Naive thymus-derived CD4-positive, alpha-beta T cell (primary cell): ENCODE data around the gene TESK1. TPM values are rescaled to one million over a fixed set of nuclear protein-coding genes. Genes with fewer than 3 reads are reported as not detected.
"Not testable (repeated sequence)": the region's sequence is repeated elsewhere in the genome, so short reads cannot be mapped to it uniquely, and the experiment has no call there.

Experiments
- ATAC-seq: fragments of 150-1000 bp; cut with Tn5 transposase; 2 replicates; pipeline ENCODE4 v1.10.0; 2021; ENCODE audit warnings: mild to moderate bottlenecking, moderate library complexity
- CTCF ChIA-PET: fragments of 350-600 bp; sonication (Branson Sonifier 250); formaldehyde crosslinking; loops from one replicate; lab custom pipeline; 2021; ENCODE audit warnings: antibody characterized with exemption; lab: Charles Lee
- POLR2A ChIA-PET: fragments of 350-600 bp; sonication (Branson Sonifier 250); formaldehyde crosslinking; loops from one replicate; lab custom pipeline; 2021; ENCODE audit warnings: antibody characterized with exemption, inconsistent platforms; lab: Charles Lee
- DNase-seq, 9 donors: peaks; one replicate each; pipeline versions ENCODE4 v3.0.0 to v3.0.0-alpha.2; 2020 to 2022; ENCODE audit warnings: mixed read lengths in 1 of 9
- H3K27ac ChIP-seq: one replicate; pipeline ENCODE4 v1.7.0; 2013; ENCODE audit warnings: mild to moderate bottlenecking, low read depth, low read length, moderate library complexity
- H3K27me3 ChIP-seq, 2 donors: one replicate each; pipeline ENCODE4 v1.7.0; 2013; ENCODE audit warnings: low read length in 2 of 2, mild to moderate bottlenecking in 2 of 2, moderate library complexity in 2 of 2; ENCODE audit not compliant: control insufficient read depth in 2 of 2, insufficient read depth in 2 of 2
- H3K36me3 ChIP-seq, 3 experiments: 1 replicate in 2 of 3; 2 replicates in 1 of 3; pipeline ENCODE4 v1.7.0; 2013; ENCODE audit warnings: low read length in 3 of 3, mild to moderate bottlenecking in 3 of 3, moderate library complexity in 1 of 3; ENCODE audit not compliant: insufficient read depth in 3 of 3, control insufficient read depth in 2 of 3
- H3K4me1 ChIP-seq, 2 donors: one replicate each; pipeline ENCODE4 v1.7.0; 2013; ENCODE audit warnings: low read length in 2 of 2, mild to moderate bottlenecking in 2 of 2, moderate library complexity in 1 of 2; ENCODE audit not compliant: control insufficient read depth in 2 of 2, insufficient read depth in 2 of 2
- H3K4me3 ChIP-seq: 2 replicates; pipeline ENCODE4 v1.7.0; 2013; ENCODE audit warnings: mild to moderate bottlenecking, low read length
- H3K9me3 ChIP-seq, 3 experiments: 1 replicate in 2 of 3; 2 replicates in 1 of 3; pipeline ENCODE4 v1.7.0; 2013; ENCODE audit warnings: low read length in 3 of 3; ENCODE audit not compliant: control insufficient read depth in 2 of 3
- H3K27ac Mint-ChIP-seq, 9 donors: one replicate each; pipeline ENCODE4 v1.8.0; 2020 to 2022; ENCODE audit warnings: mixed read lengths in 9 of 9, mild to moderate bottlenecking in 8 of 9, moderate library complexity in 5 of 9, inconsistent platforms in 2 of 9
- H3K27me3 Mint-ChIP-seq, 5 donors: one replicate each; pipeline ENCODE4 v1.8.0; 2021 to 2022; ENCODE audit warnings: mixed read lengths in 5 of 5, mild to moderate bottlenecking in 1 of 5
- H3K36me3 Mint-ChIP-seq, 5 donors: one replicate each; pipeline ENCODE4 v1.8.0; 2020 to 2022; ENCODE audit warnings: mixed read lengths in 5 of 5, mild to moderate bottlenecking in 3 of 5, inconsistent platforms in 1 of 5
- H3K4me1 Mint-ChIP-seq, 7 donors: one replicate each; pipeline ENCODE4 v1.8.0; 2020 to 2022; ENCODE audit warnings: mixed read lengths in 7 of 7, mild to moderate bottlenecking in 3 of 7, inconsistent platforms in 1 of 7
- H3K4me3 Mint-ChIP-seq, 10 donors: one replicate each; pipeline ENCODE4 v1.8.0; 2020 to 2022; ENCODE audit warnings: mild to moderate bottlenecking in 10 of 10, mixed read lengths in 10 of 10, moderate library complexity in 6 of 10, inconsistent platforms in 2 of 10
- H3K9me3 Mint-ChIP-seq, 11 donors: one replicate each; pipeline ENCODE4 v1.8.0; 2020 to 2022; ENCODE audit warnings: mixed read lengths in 11 of 11, mild to moderate bottlenecking in 4 of 11, inconsistent platforms in 1 of 11, moderate library complexity in 1 of 11
- intact Hi-C, 2 donors: fragments of 100-400 bp; cut with micrococcal nuclease; formaldehyde crosslinking; loops; one replicate each; pipeline ENCODE4 v1.15.1; 2023
- polyA plus RNA-seq, 2 donors: library from polyadenylated mRNA; unstranded; fragments of 300-500 nt; fragmentation: Illumina TruSeq; gene quantifications; one replicate each; pipeline ENCODE4 v1.2.3, GENCODE V29; 2021
- total RNA-seq, 6 experiments: library from RNA in 5 of 6; stranded (reverse) in 5 of 6; gene quantifications; 1 replicate in 5 of 6; 2 replicates in 1 of 6; pipeline ENCODE4 v1.2.3 and lab custom pipeline; 2021 to 2026

The TESK1 gene
- total and polyA plus RNA-seq, 7 experiments from 2014 or later, result 3.5 to 45.5 (median 32.9) TPM

GRCh38 chr9:35636135-35636876, 31.2 kb downstream of the TESK1 start:
- peaks cover 19 to 35% of the 10 kb centered on the region in 2 donors for H3K4me1 ChIP-seq
- POLR2A ChIA-PET, result interaction anchor here (1.0 to 1.4 kb wide), 3 partner anchors 17 to 54 kb away, joined by 3 to 5 read pairs (median 3); partner anchors contain the start of gene TPM2
- H3K4me1 Mint-ChIP-seq, result peaks cover 38 to 64% (median 53%) of the 10 kb centered on the region in 7 donors

GRCh38 chr9:35636877-35637246, 31.8 kb downstream of the TESK1 start:
- peaks cover 43 to 69% (median 57%) of the 10 kb centered on the region in 7 donors for H3K4me1 Mint-ChIP-seq
- H3K27ac Mint-ChIP-seq, result peak overlapping the region in 3 of 9 donors; percentile 21 to 90 (median 75)
- H3K9me3 Mint-ChIP-seq, H3K27ac ChIP-seq, intact Hi-C loops, DNase-seq, CTCF ChIA-PET, H3K36me3 ChIP-seq, H3K27me3 Mint-ChIP-seq, ATAC-seq, H3K9me3 ChIP-seq, H3K27me3 ChIP-seq, H3K4me3 ChIP-seq: not testable (repeated sequence)
- POLR2A ChIA-PET, result interaction anchor here (1.2 kb wide), 1 partner anchor 17 kb away, joined by 5 read pairs; no protein-coding TSS in a partner anchor
- peaks cover 3 to 28% (median 8%) of the 10 kb centered on the region in 5 donors for H3K36me3 Mint-ChIP-seq
- peak overlapping the region in 3 of 10 donors; percentile 16 to 40 (median 20) for H3K4me3 Mint-ChIP-seq
- H3K4me1 ChIP-seq, result peaks cover 19 to 35% of the 10 kb centered on the region in 2 donors

More at GRCh38 chr9:35636135-35636876, 31.2 kb downstream of the TESK1 start:
- ATAC-seq (peak; percentile 49), DNase-seq (no peak)
- intact Hi-C loops, result no loop called here
- H3K27me3 ChIP-seq, result no peaks in the 10 kb centered on the region
- H3K4me3 Mint-ChIP-seq, result peak overlapping the region in 2 of 10 donors; percentile 20 to 37
- H3K36me3 Mint-ChIP-seq, result peaks cover 3 to 23% (median 8%) of the 10 kb centered on the region in 5 donors
- peak overlapping the region in 6 of 9 donors; percentile 21 to 90 (median 62) for H3K27ac Mint-ChIP-seq
- H3K27me3 Mint-ChIP-seq, result no peaks in the 10 kb centered on the region
- H3K27ac ChIP-seq, result no peak overlapping the region
- no peaks in the 10 kb centered on the region for H3K36me3 ChIP-seq
- no peak overlapping the region for H3K4me3 ChIP-seq
- CTCF ChIA-PET, result interaction anchor here (1.2 kb wide), 1 partner anchor 22 kb away, joined by 3 read pairs; the partner anchor contains the start of gene CCDC107
- H3K9me3 ChIP-seq, result no peaks in the 10 kb centered on the region
- H3K9me3 Mint-ChIP-seq, result peaks cover 0 to 5% (median 0%) of the 10 kb centered on the region in 11 donors

- Mint-ChIP-seq H3K36me3 (peaks cover 3 to 32% (median 8%) of the 10 kb centered on the region in 5 donors), H3K4me3 (peak overlapping the region in 7 of 10 donors; percentile 7 to 65 (median 55)), H3K27ac (peak overlapping the region; percentile 66 to 92 (median 85)), H3K4me1 (peaks cover 43 to 69% (median 59%) of the 10 kb centered on the region in 7 donors)
- DNase-seq, H3K4me3 ChIP-seq, H3K27me3 Mint-ChIP-seq, H3K36me3 ChIP-seq, H3K9me3 ChIP-seq, CTCF ChIA-PET, intact Hi-C loops, H3K9me3 Mint-ChIP-seq, H3K27me3 ChIP-seq, ATAC-seq: not testable (repeated sequence)
- POLR2A ChIA-PET, result interaction anchor here (0.5 kb wide), 1 partner anchor 9 kb away, joined by 3 read pairs; no protein-coding TSS in a partner anchor
- peak overlapping the region; percentile 57 for H3K27ac ChIP-seq
- peaks cover 19 to 35% of the 10 kb centered on the region in 2 donors for H3K4me1 ChIP-seq
Observed at GRCh38 chr9:35637427-35637955, 32.4 kb downstream of the TESK1 start.

GRCh38 chr9:35638751-35639150, 33.7 kb downstream of the TESK1 start:
- CTCF ChIA-PET, result interaction anchor here (0.8 to 1.5 kb wide), 4 partner anchors 16 to 27 kb away, joined by 3 to 5 read pairs (median 4); partner anchors contain the start of genes CCDC107 and RMRP
- H3K4me1 ChIP-seq, result peaks cover 19 to 35% of the 10 kb centered on the region in 2 donors
- peak overlapping the region; percentile 66 to 90 (median 85) for H3K27ac Mint-ChIP-seq

GRCh38 chr9:35639225-35639624, 34.2 kb downstream of the TESK1 start:
- H3K36me3 ChIP-seq, intact Hi-C loops, H3K9me3 Mint-ChIP-seq, H3K9me3 ChIP-seq, DNase-seq, H3K27me3 Mint-ChIP-seq, H3K4me3 ChIP-seq, H3K27me3 ChIP-seq: not testable (repeated sequence)
- ChIA-PET POLR2A (interaction anchor here (1.0 to 2.5 kb wide), 4 partner anchors 8 to 66 kb away, joined by 3 to 14 read pairs (median 5); partner anchors contain the start of genes CCDC107, RMRP and SIT1), CTCF (interaction anchor here (1.4 to 1.6 kb wide), 4 partner anchors 16 to 28 kb away, joined by 3 to 6 read pairs (median 4); no protein-coding TSS in a partner anchor)
- H3K27ac Mint-ChIP-seq, result peak overlapping the region; percentile 23 to 91 (median 85)
- Histone ChIP-seq H3K27ac (peak overlapping the region; percentile 61), H3K4me1 (peaks cover 19 to 35% of the 10 kb centered on the region in 2 donors)
- peaks cover 3 to 37% (median 8%) of the 10 kb centered on the region in 5 donors for H3K36me3 Mint-ChIP-seq
- peaks cover 48 to 78% (median 71%) of the 10 kb centered on the region in 7 donors for H3K4me1 Mint-ChIP-seq
- H3K4me3 Mint-ChIP-seq, result peak overlapping the region in 8 of 10 donors; percentile 37 to 75 (median 63)
- peak; percentile 37 for ATAC-seq

More at GRCh38 chr9:35638751-35639150, 33.7 kb downstream of the TESK1 start:
- not testable (repeated sequence) for H3K9me3 ChIP-seq, H3K27me3 ChIP-seq, H3K4me3 ChIP-seq, H3K36me3 ChIP-seq, H3K9me3 Mint-ChIP-seq, H3K27me3 Mint-ChIP-seq
- Mint-ChIP-seq H3K4me1 (peaks cover 47 to 77% (median 70%) of the 10 kb centered on the region in 7 donors), H3K4me3 (peak overlapping the region; percentile 15 to 70 (median 56)), H3K36me3 (peaks cover 3 to 37% (median 8%) of the 10 kb centered on the region in 5 donors)
- peak; percentile 69 for ATAC-seq
- POLR2A ChIA-PET, result interaction anchor here (1.0 to 2.5 kb wide), 4 partner anchors 8 to 66 kb away, joined by 3 to 14 read pairs (median 5); partner anchors contain the start of genes CCDC107, RMRP and SIT1
- peak overlapping the region; percentile 61 for H3K27ac ChIP-seq
- peak in 5 of 9 donors; percentile 35 to 59 (median 48) for DNase-seq
- intact Hi-C loops, result loop anchor here in 1 of 2 donors (1.0 kb wide), 1 partner anchor 8 kb away; no protein-coding TSS in a partner anchor

DNA sequence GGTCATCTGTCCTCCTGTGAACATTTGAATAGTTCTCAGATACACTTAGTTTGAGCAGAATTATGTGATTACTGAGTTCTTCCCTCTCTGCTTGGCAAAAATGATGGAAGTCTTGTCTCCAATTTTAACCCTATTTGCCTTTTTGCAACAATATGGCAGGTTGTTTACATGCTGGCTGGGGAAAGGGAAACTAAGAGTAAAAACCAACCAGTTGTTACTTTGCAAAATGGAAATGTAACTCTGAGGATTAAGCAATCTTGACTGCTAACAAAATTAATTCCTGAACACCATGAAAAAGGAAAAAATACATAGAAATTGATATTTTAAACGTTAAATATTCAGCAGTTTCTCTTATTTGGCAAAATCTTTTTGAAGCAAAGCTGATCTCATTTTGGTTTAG, 34.6 kb downstream of the TESK1 start:
- no peaks in the 10 kb centered on the region for H3K27me3 Mint-ChIP-seq
- no peak overlapping the region for H3K27ac ChIP-seq
- ATAC-seq (no peak), DNase-seq (no peak)
- H3K27me3 ChIP-seq, result no peaks in the 10 kb centered on the region
- H3K4me1 ChIP-seq, result peaks cover 24 to 39% of the 10 kb centered on the region in 2 donors
- no peak overlapping the region for H3K4me3 ChIP-seq
- peaks cover 51 to 82% (median 74%) of the 10 kb centered on the region in 7 donors for H3K4me1 Mint-ChIP-seq
- peak overlapping the region in 9 of 10 donors; percentile 13 to 75 (median 63) for H3K4me3 Mint-ChIP-seq
- H3K36me3 ChIP-seq, result no peaks in the 10 kb centered on the region
- intact Hi-C loops, result no loop called here
- H3K36me3 Mint-ChIP-seq, result peaks cover 3 to 40% (median 6%) of the 10 kb centered on the region in 5 donors
- ChIA-PET CTCF (interaction anchor here (1.4 to 1.6 kb wide), 4 partner anchors 17 to 28 kb away, joined by 3 to 6 read pairs (median 4); no protein-coding TSS in a partner anchor), POLR2A (interaction anchor here (1.1 to 2.5 kb wide), 4 partner anchors 11 to 65 kb away, joined by 3 to 14 read pairs (median 5); partner anchors contain the start of genes CCDC107, RMRP and SIT1)
- peak overlapping the region in 8 of 9 donors; percentile 67 to 91 (median 86) for H3K27ac Mint-ChIP-seq
- peaks cover 0 to 7% (median 0%) of the 10 kb centered on the region in 11 donors for H3K9me3 Mint-ChIP-seq
- H3K9me3 ChIP-seq, result no peaks in the 10 kb centered on the region
